ENCODE measurements around the gene SYT4.
"Not testable (repeated sequence)": the region's sequence is repeated elsewhere in the genome, so short reads cannot be mapped to it uniquely, and the experiment has no call there.

Gene SYT4

GRCh38 chr18:43277164-43277600, at the start of gene SYT4:
SYT4 (minus strand) TSS chr18:43277490; CDS start chr18:43277281, 209 bp downstream.
- no peak for DNase-seq

GRCh38 chr18:43322132-43322531, 44.8 kb upstream of the SYT4 start:
- DNase-seq, result no peak

DNA sequence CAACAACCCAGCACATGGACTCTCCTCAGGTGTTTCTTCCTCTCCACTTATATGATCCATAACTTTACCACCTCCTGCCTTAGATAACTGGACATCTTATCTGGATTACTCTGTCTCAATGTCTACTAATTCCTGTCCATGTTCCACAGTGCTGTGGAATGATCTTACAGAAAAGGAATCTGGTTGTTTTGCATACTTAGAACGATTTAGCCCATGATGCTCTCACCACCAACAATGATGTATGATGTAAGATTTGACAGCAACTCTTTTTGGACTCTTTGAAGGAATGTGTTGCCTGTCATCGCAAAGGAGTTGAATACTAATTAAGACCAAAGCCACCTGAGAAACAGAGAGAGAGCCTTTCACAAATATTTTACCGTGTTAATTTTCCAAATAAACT, 37.7 kb upstream of the SYT4 start:
- no peak for DNase-seq

GRCh38 chr18:43312891-43313290, 35.6 kb upstream of the SYT4 start:
- no peak for DNase-seq

GRCh38 chr18:43310239-43310638, 32.9 kb upstream of the SYT4 start:
- no peak for DNase-seq

DNA sequence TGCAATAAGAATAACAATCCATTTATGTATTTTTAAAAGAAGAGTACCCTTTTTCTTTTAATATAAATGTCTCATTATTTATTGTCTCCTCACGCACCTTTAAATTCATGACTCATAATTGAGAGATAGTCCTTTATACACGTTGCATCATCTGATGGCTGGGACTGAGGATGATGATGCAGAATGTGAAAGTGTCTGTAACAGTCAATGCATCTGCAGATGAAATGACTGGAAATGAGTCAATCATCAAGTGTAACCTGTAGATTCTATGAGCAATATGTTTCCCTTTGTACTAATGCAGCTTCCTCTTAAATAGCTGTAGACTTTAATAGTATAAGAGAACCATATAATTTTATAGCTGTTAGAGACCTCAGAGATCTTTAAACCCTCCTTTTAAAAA, 26.1 kb upstream of the SYT4 start:
- DNase-seq, result no peak

- DNase-seq, result not testable (repeated sequence)
Measured at GRCh38 chr18:43286187-43286586, 8.9 kb upstream of the SYT4 start.

DNA sequence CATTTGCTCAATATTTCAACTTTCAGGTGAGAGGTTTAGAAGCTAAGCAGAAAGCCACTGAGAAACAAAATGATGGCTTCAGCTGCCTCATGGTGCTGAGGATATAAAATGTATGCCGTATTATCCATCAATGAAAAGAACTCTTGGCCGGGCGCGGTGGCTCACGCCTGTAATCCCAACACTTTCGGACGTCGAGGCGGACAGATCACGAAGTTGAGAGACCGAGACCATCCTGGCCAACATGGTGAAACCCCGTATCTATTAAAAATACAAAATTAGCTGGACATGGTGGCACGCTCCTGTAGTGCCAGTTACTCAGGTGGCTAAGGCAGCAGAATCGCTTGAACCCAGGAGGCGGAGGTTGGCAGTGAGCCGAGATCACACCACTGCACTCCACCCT, 6.0 kb upstream of the SYT4 start:
- no peak for DNase-seq

DNA sequence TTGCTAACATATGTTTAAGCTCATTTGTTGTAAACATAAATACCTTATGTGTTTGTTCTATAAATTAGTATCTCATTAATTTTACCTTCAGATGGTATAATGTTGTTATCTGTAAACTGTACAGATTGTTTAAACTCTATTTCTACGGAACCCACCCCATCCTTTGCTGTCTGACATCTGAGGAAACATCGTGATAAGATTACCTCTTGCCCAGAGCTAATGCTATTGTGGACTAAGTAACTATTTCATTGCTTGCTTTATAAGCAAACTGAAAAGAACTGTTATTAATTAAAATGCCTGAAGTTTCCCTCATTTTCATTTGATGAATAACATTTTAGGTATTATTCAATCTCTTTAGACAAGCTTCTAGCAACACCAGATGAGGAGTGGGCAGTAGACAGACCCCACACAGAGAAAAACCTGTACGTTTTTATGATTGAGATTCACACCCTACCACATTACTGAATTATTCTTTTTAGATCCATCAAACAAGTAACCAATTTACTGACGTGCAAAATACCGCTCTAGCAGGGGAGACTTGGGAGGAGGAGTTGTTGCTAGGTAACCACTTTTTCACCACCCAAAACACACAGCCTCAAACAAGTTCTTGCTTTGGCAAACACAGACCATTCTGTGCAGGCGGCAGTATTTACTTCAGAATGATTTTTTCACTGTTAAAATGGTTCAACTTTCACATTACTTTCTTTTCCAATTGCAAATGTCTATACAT, 1.9 kb upstream of the SYT4 start:
- DNase-seq, result no peak

- DNase-seq, result no peak
Measured at GRCh38 chr18:43278355-43278754, 1.1 kb upstream of the SYT4 start.

GRCh38 chr18:43276491-43276890, 799 bp downstream of the SYT4 start:
- no peak for DNase-seq

GRCh38 chr18:43275546-43275945, 1.7 kb downstream of the SYT4 start:
- DNase-seq, result no peak

GRCh38 chr18:43274526-43274925, 2.8 kb downstream of the SYT4 start:
- no peak for DNase-seq

GRCh38 chr18:43271593-43272432, 5.5 kb downstream of the SYT4 start:
- DNase-seq, result peak; percentile 26

DNA sequence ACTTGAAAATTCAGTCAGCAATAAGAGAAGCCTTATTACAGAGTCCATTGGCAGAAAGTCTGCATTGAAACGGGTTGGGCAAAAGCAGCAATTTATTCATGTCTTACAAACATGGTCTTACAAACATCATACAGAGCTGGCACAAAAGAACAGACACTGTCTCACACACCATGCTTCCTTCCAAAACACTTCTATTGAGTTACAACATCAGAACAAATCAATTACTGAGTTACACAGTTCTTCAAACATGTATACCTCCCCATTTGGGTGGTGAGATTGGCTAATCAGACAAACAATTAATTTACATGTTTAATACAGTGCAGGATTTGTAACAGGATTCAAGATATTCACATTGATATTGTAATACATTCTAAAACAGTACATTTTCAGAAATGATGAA, 9.5 kb downstream of the SYT4 start:
- no peak for DNase-seq

DNA sequence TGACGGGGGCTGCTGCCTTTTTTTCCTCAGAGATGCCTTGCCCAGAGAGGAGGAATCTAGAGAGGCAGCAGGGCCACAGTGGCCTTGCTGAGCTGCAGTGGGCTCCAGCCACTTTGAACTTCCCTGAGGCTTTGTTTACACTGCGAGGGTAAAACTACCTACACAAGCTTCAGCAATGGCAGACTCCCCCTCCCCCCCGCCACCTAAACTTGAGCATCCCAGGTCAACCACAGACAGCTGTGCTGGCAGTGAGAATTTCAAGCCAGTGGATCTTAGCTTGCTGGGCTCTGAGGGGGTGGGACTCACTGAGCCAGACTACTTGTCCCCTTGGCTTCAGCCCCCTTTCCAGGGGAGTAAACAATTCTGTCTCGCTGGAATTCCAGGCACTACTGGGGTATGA, 11.8 kb downstream of the SYT4 start:
- no peak for DNase-seq

DNA sequence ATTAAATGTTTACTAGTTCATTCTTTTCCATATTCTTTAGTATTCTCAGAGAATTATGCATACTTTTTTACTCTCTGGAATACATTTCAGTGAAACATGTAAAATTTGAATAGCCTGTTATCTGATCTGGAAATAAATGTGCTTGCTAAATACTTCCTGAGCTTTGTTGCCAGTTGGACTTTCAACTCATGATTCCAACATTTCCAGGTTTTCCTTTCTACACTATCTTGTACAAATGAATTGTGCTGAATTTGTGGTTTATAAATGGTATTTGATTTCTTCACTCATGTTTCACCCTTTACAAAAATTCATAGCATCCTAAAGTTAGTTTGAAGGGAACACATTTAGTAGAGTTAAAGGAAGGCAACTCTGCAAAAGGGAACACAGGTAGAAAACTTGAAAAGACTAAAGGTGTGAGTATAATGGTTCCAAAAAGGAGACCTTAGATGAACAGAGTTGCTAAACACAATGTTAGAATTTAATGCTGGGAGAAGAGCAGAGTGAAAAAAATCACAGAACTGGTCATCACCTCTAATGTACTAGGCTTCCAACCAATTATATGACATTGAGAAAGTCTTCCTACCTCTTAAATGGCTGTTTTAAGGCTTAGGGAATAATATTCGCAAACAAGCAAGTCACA, 28.6 kb downstream of the SYT4 start:
- no peak for DNase-seq

DNA sequence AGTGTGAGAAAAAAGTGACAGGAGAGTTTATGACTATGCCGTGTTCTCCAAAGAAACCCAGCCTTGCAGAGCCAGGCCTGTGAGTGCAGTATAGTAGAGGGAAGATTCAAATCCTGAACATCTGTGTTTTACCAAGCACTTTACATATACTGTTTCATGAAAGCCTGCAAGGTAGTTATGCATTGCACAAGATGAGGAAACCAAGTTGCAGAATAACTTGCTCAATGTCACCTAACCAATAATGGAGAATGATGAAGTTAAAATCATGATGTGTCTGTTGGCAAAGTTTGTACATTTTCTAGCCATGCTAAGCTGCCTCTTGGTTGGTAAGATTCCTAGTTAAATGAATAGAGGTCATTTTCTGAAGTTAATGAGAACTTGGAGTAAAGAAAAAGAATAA, 29.3 kb downstream of the SYT4 start:
- DNase-seq, result no peak

DNA sequence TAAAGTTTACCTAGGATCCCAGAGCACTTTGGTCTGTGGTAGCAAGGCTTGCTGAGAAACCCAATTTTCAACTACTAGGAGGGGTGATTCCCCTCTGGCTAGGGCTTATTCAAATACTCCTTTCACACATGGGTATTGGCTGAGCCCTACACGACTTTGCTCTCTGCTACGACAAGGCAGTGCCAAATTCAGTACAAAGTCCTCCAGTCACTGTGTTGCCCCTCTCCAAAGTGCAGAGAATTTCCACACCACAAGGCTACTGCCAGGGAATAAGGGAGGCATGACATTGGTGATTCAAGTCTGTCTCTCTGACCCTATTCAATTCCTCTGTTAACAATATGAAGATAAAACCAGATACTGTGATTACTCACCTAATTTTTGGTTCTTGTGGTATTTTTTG, 38.9 kb downstream of the SYT4 start:
- DNase-seq, result no peak

- no peak for DNase-seq
Measured at GRCh38 chr18:43236921-43237320, 40.4 kb downstream of the SYT4 start.

- no peak for DNase-seq
Measured at GRCh38 chr18:43234889-43235288, 42.4 kb downstream of the SYT4 start.

DNA sequence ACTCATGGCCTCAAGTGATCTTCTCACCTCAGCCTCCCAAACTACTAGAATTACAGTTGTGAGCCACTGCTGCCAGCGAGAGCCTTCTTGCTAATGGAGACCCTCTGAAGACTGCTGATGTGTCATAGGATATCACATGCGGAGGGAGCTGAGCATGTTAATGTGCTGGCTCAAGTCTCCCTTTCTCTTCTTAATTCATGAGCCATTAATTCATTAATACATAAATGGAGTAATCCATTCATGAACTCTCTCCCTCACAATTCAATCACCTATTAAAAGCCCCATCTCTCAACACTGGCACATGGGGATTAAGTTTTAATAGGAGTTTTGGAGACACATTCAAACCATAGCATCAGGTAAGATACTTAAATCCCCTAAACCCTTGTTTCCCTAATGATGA, 54.8 kb downstream of the SYT4 start:
- no peak for DNase-seq

DNA sequence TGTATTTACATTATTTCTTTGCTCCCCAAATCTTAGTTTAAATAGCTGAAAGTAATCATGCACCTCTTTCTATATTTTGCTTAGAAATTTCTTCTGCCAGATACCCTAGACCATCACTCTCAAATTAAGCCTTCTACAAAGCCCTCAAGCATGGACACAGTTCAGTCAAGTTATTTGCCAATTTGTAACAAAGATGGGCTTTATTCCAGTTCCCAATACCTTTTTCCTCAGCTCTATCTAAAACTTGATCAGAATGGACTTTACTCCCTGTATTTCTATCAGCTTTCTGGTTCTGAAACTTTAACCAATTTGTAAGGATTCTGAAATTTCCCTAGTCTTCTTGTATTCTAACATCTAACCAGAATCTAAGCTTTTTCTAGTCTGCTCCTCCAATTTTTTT, 56.6 kb downstream of the SYT4 start:
- DNase-seq, result no peak
